ENCODE measurements around the gene GPR31.

Gene GPR31

GRCh38 chr6:167157414-167157813, 366 bp downstream of the GPR31 start:
- CTCF ChIA-PET, result no interaction called here
- POLR2A ChIA-PET, result no interaction called here
- H3K36me3 ChIP-seq (ENCODE audit: control insufficient read depth in 2 of 2, insufficient read depth in 1 of 2, low read length in 2 of 2), result no peaks in the 10 kb centered on the region
- H3K27ac ChIP-seq (ENCODE audit: extremely low read depth, low read depth, low read length), result no peak overlapping the region
- no peak for TF ChIP-seq BCL11A (tag by site-specific recombination; IDR thresholded peaks at IDR 0.05; ENCODE audit: low read depth)
- no peak for TF ChIP-seq ZBTB8A (tag by site-specific recombination; IDR thresholded peaks at IDR 0.05)
- no peak for TF ChIP-seq FEZF1 (tag by site-specific recombination; IDR thresholded peaks at IDR 0.05)
- no peak overlapping the region for H3K4me3 ChIP-seq (ENCODE audit: low read depth, low read length)
- no peaks in the 10 kb centered on the region for H3K9me3 ChIP-seq (ENCODE audit: control insufficient read depth, insufficient read depth, low read depth, low read length)
- no peaks in the 10 kb centered on the region for H3K4me1 ChIP-seq (ENCODE audit: control insufficient read depth, insufficient read depth, low read length)

GRCh38 chr6:167154895-167155294, 2.9 kb downstream of the GPR31 start:
- no peaks in the 10 kb centered on the region for H3K36me3 ChIP-seq (ENCODE audit: control insufficient read depth in 2 of 2, insufficient read depth in 1 of 2, low read length in 2 of 2)
- no peak overlapping the region for H3K4me3 ChIP-seq (ENCODE audit: low read depth, low read length)
- CTCF ChIA-PET, result interaction anchor here (1.2 kb wide), 1 partner anchor 13 kb away, joined by 3 read pairs; no protein-coding TSS in a partner anchor
- no peaks in the 10 kb centered on the region for H3K9me3 ChIP-seq (ENCODE audit: control insufficient read depth, insufficient read depth, low read depth, low read length)
- no peak overlapping the region for H3K27ac ChIP-seq (ENCODE audit: extremely low read depth, low read depth, low read length)
- POLR2A ChIA-PET, result no interaction called here
- no peaks in the 10 kb centered on the region for H3K4me1 ChIP-seq (ENCODE audit: control insufficient read depth, insufficient read depth, low read length)
- TF ChIP-seq ZBTB49 (tag by site-specific recombination; IDR thresholded peaks at IDR 0.05; ENCODE audit: low read depth) (no peak), GLIS2 (tag by site-specific recombination; IDR thresholded peaks at IDR 0.05) (no peak), MZF1 (tag by site-specific recombination; IDR thresholded peaks at IDR 0.05; ENCODE audit: borderline replicate concordance) (no peak), ZNF26 (tag by site-specific recombination; IDR thresholded peaks at IDR 0.05) (no peak), ZFHX2 (tag by site-specific recombination; conservative IDR thresholded peaks at IDR 0.05) (no peak), YY2 (tag by site-specific recombination; IDR thresholded peaks at IDR 0.05) (no peak), ZNF214 (tag by site-specific recombination; IDR thresholded peaks at IDR 0.05; ENCODE audit: borderline replicate concordance) (no peak), MEIS1 (CRISPR knock-in tag; IDR thresholded peaks at IDR 0.05; ENCODE audit: borderline replicate concordance) (no peak), ZNF521 (tag by site-specific recombination; IDR thresholded peaks at IDR 0.05) (no peak), ZNF341 (tag by site-specific recombination; IDR thresholded peaks at IDR 0.05; ENCODE audit: low read depth) (no peak), KLF10 (tag by site-specific recombination; IDR thresholded peaks at IDR 0.05) (no peak), ZNF366 (tag by site-specific recombination; conservative IDR thresholded peaks at IDR 0.05) (no peak), BCL11B (tag by site-specific recombination; IDR thresholded peaks at IDR 0.05; ENCODE audit: low read depth) (no peak), ZNF624 (tag by site-specific recombination; IDR thresholded peaks at IDR 0.05) (no peak), ZNF837 (tag by site-specific recombination; IDR thresholded peaks at IDR 0.05) (no peak), ZNF311 (tag by site-specific recombination; IDR thresholded peaks at IDR 0.05; ENCODE audit: borderline replicate concordance) (no peak), HOXA7 (CRISPR knock-in tag; IDR thresholded peaks at IDR 0.05; ENCODE audit: borderline replicate concordance) (no peak)

- H3K9me3 ChIP-seq (ENCODE audit: control insufficient read depth, insufficient read depth, low read depth, low read length), result no peaks in the 10 kb centered on the region
- H3K36me3 ChIP-seq (ENCODE audit: control insufficient read depth in 2 of 2, insufficient read depth in 1 of 2, low read length in 2 of 2), result no peaks in the 10 kb centered on the region
- no peak overlapping the region for H3K4me3 ChIP-seq (ENCODE audit: low read depth, low read length)
- no peaks in the 10 kb centered on the region for H3K4me1 ChIP-seq (ENCODE audit: control insufficient read depth, insufficient read depth, low read length)
- POLR2A ChIA-PET, result no interaction called here
- no peak overlapping the region for H3K27ac ChIP-seq (ENCODE audit: extremely low read depth, low read depth, low read length)
- CTCF ChIA-PET, result interaction anchor here (1.2 kb wide), 1 partner anchor 12 kb away, joined by 3 read pairs; no protein-coding TSS in a partner anchor
- TF ChIP-seq ZNF132 (tag by site-specific recombination; IDR thresholded peaks at IDR 0.05; ENCODE audit: borderline replicate concordance) (no peak), ZSCAN23 (tag by site-specific recombination; IDR thresholded peaks at IDR 0.05) (no peak), ZNF600 (tag by site-specific recombination; IDR thresholded peaks at IDR 0.05) (no peak), ZNF707 (tag by site-specific recombination; IDR thresholded peaks at IDR 0.05) (no peak), ZBTB17 (tag by site-specific recombination; IDR thresholded peaks at IDR 0.05) (no peak), KLF1 (tag by site-specific recombination; IDR thresholded peaks at IDR 0.05) (no peak), GLIS1 (tag by site-specific recombination; IDR thresholded peaks at IDR 0.05) (no peak), SALL2 (tag by site-specific recombination; IDR thresholded peaks at IDR 0.05; ENCODE audit: borderline replicate concordance) (no peak), PBX3 (CRISPR knock-in tag; IDR thresholded peaks at IDR 0.05) (no peak)
Measured at GRCh38 chr6:167154291-167154690, 3.5 kb downstream of the GPR31 start.
